ENCODE data around the gene FA2H. TPM values are rescaled to one million over a fixed set of nuclear protein-coding genes. Genes with fewer than 3 reads are reported as not detected.
"Not testable (repeated sequence)": the region's sequence is repeated elsewhere in the genome, so short reads cannot be mapped to it uniquely, and the experiment has no call there.

Gene FA2H, protein sequence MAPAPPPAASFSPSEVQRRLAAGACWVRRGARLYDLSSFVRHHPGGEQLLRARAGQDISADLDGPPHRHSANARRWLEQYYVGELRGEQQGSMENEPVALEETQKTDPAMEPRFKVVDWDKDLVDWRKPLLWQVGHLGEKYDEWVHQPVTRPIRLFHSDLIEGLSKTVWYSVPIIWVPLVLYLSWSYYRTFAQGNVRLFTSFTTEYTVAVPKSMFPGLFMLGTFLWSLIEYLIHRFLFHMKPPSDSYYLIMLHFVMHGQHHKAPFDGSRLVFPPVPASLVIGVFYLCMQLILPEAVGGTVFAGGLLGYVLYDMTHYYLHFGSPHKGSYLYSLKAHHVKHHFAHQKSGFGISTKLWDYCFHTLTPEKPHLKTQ
- total RNA-seq (2014; rRNA removed; shearing (Covaris generic)), result not detected in 2 replicates

DNA sequence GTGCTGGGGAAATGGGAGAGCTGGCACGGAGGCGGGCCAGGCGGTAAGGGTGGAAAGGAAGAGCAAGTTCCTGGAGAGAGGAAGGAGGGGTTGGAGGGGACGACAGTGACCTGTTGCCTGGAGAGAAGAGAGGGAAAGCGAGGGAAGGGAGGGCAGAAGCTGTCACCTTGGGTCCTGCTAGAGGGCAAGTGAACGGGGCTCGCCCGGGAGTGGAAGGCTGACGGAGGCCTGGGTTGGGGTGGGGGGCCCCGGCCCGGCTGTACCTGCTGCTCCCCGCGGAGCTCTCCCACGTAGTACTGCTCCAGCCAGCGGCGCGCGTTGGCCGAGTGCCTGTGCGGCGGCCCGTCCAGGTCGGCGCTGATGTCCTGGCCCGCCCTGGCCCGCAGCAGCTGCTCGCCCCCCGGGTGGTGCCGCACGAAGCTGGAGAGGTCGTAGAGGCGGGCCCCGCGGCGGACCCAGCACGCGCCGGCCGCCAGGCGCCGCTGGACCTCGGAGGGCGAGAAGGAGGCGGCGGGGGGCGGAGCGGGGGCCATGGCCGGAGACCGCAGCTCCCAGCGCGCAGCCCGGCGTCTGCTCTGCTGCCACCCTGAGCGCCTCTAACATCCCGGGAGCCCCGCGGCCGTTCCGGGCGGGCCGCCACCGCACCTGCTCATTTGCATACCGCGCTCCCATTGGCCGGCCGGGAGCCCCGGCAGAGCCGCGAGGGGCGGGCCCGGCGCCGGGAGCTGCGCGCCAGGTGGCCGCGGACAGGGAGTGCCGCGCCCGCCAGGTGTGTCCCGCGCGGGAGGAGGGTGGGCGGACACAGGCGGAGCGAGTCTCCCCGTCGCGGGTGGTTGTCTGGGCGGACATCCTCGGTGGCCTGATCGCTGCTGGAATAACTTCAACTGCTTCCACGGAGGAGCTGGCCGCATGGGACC is at the start of gene FA2H:
Gene FA2H (minus strand): TSS at position 598 of the 917 bp plus-strand sequence. CDS start 65 bp downstream, at position 533.
- DNase-seq (ENCODE audit: low read depth), result peak; percentile 63

DNA sequence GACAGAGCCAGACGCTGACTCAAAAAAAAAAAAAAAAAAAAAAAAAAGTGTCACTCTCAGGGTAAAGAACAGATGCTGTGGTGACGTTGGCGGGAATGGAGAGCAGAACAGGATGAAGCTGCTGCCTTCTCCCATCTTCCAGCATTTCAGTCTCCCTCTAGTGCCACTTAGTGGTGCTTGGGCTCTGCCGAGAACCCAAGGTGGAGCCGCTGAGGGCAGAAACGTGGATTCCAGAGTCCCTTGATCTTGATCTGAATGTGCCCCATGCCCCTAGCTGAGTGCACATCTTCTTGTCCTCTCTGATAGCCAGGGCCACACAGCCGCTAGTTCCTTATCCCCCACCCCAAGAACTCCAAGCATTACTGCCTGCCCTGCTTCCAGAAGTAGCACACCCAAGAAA is 43.2 kb upstream of the FA2H start:
- DNase-seq (ENCODE audit: low read depth), result no peak

DNA sequence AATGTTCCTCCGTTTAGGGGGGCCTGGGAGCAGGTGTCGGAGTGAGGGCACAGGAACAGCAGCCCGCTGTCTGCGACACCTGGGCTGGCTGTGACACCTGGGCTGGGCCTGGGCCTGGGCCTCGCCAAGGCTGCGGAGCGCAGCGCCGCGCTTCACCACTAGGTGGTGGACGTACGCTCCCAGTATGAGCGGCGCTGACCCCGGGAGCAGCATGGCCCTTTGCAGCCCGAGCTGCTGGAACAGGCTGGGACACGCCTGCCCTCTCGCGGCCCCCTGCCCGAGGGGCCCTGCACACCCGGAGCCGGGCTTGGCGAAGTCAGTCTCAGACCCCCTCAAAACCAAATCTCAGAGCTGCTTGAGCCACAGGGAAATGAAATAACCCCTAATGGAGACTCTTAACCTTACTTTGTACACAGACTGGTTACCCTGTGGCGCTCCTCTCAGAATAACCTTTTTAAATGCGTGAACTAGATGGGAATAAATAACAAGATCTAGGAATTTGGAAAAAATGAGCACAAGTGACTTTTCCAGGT is 38.6 kb upstream of the FA2H start:
- DNase-seq (ENCODE audit: low read depth), result peak; percentile 55

DNA sequence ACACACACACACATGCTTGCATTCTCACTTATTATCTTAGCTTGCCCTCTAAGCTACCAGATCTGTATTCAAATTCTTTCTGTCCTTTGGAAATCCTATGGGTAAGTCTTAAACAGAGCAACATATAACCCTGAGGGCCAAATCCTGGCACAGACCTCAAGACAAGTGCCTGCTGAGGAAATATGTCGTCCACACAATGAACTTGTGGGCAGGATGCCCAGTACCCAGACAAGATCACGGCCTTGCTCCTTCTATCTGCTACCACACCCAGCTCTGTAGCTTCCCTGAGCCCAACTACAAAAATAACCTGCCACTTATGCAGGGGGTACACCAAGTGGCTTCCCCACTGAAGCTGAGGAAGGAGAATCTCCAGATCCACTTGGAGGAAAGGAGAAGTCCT is 37.3 kb upstream of the FA2H start:
- DNase-seq (ENCODE audit: low read depth), result no peak

DNA sequence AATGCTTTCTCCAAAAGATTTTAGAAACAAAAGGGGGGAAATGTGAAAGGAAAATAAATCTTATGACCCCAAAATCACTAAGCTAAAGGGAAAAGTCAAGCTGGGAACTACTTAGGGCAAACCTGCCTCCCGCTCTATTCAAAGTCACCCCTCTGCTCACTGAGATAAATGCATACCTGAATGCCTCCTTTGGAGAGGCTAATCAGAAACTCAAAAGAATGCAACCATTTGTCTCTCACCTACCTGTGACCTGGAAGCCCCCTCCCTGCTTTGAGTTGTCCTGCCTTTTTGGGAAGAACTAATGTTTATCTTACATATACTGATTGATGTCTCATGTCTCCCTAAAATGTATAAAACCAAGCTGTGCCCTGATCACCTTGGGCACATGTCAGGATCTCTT is 36.6 kb upstream of the FA2H start:
- not testable (repeated sequence) for DNase-seq (ENCODE audit: low read depth)

DNA sequence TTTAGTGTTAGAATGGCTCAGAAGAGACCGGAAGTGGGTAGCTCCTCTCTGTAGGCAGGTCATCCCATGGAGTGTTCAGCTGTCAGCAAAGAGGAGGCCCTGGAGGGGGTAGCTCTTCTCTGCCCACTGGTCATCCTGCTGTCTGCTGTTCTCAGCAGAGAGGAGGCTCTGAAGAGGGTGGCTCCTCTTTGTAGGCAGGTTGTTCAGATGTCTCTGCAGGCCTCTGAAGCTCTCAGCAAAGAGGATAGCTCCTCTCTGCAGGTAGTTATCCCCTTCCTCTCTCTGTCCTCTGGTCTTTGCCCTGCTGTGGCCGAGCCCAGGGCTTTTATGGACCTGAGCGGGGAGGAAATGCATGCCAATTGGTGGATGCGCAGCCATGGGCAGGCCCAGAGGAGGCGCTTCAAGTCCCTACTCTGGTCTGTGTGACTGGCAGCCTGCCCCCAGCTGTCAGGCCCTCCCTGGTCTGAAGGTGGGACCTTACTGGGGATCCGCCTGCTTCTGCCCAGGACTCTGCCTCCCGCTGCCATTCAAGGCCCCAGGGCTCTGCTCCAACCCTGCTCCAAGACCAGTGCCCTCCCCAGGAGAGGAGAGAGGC is 32.5 kb upstream of the FA2H start:
- no peak for DNase-seq (ENCODE audit: low read depth)

DNA sequence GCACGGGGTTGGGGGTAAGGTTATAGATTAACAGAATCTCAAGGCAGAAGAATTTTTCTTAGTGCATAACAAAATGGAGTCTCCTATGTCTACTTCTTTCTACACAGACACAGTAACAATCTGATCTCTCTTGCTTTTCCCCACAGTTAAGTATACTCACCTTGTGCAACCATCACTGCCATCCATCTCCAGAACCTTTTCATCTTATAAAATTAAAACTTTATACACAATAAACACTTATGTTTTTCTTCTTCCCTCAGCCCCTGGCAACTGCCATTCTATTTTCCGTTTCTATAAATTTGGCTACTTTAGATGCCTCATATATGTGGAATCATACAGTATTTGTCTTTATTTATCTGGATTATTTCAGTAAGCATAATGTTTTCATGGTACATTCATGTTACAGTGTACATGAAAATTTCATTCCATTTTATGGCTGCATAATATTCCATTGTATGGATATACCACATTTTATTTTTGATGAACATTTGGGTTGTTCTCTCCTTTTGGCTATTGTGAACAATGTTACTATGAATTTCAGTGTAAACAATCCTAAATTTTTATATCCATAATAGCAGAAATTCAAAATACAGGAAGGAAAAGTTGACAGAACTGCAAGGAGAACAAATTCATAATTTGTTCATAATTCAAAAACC is 25.7 kb upstream of the FA2H start:
- no peak for DNase-seq (ENCODE audit: low read depth)

DNA sequence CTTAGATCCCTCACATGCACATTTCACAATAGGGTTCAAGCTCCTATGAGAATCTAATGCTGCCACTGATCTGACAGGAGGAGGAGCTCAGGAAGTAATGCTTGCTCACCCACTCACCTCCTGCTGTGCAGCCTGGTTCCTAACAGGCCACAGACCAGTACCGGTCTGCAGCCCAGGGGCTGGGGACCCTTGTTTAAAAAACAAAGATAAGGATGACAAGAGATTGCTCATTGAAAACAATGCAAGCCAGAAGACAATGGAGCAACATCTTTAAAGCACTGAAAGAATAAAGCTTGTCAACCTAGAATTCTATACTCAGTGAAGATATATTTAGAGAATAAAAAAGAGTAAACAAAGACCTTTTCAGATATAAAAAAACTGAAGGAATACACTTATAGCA is 22.8 kb upstream of the FA2H start:
- no peak for DNase-seq (ENCODE audit: low read depth)

DNA sequence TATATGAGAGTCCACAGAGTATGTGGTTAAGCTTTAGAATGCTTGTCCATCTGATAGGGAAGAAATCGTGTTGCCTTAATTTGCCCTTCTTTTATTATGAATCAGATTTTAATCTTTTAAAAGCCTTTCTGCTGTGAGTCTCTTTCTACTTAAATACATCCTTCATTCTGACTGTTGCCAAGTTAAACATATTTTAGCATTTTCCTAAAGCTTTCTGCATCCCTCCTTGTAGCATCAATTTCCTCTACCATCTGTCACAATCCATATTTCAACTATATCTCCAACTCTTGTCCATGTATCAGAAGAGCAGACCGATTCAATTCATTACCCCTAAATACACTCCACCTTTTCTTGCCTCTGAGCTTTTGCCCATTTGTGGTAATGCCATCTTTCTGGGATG is 20.5 kb upstream of the FA2H start:
- no peak for DNase-seq (ENCODE audit: low read depth)

DNA sequence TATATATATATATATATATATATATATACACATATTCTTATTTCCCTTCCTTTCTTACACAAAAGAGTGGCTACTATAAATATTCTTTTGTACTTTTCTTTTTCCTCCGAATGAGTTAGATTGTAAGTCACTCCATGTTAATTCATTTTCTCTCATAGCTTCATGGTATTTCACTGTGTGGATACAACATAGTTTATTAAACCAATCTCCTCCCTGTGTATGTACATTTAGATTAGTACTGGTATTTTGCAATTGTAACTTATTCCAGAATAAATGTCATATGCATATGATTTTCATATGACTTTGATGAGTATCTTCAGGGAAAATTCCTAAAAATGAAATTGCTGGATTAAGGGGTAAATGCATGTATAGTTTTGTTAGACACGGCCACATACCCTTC is 20.0 kb upstream of the FA2H start:
- DNase-seq (ENCODE audit: low read depth), result no peak

DNA sequence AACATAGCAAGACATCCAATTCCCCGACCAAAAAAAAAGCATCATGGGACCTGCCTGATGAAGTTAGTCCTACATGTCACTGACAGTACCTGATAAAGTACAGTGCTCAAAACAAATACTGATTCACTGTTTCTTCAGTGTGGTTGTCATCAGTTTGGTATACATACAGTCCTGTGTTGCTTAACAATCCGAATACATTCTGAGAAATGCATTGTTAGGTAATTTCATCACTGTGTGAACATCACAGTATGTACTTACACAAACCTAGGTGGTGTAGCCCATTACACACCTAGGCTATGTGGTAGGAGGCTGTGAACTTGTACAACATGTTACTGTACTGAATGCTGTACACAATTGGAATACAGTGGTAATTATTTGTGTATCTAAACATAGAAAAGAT is 19.0 kb upstream of the FA2H start:
- DNase-seq (ENCODE audit: low read depth), result no peak

DNA sequence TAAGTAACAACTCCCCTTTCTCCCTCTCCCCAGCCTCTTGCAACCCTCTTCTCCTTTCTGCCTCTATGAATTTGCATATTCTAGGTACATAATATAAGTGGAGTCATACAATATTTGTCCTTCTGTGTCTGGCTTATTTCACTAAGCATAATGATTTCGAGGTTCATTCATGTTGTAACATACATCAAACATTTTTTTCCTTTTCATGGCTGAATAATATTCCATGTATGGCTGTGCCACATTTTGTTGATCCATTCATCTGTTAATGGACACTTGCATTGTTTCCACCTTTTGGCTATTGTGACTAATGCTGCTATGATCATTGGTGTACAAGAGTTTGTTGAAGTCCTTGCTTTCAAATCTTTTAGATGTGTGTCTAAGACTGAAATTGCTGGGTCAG is 17.6 kb upstream of the FA2H start:
- no peak for DNase-seq (ENCODE audit: low read depth)

DNA sequence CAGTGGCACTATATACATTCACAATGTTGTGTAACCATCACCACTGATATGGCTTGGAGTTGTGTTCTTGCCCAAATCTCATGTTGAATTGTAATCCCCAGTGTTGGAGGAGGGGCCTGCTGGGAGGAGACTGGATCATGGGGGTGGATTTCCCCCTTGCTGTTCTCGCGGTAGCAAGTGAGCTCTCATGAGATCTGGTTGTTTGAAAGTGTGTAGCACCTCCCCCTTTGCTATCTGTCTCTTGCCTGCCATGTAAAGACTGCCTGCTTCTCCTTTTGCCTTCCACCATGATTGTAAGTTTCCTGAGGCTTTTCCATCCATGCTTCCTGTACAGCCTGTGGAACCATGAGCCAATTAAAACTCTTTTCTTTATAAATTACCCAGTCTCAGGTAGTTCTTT is 17.1 kb upstream of the FA2H start:
- DNase-seq (ENCODE audit: low read depth), result not testable (repeated sequence)

DNA sequence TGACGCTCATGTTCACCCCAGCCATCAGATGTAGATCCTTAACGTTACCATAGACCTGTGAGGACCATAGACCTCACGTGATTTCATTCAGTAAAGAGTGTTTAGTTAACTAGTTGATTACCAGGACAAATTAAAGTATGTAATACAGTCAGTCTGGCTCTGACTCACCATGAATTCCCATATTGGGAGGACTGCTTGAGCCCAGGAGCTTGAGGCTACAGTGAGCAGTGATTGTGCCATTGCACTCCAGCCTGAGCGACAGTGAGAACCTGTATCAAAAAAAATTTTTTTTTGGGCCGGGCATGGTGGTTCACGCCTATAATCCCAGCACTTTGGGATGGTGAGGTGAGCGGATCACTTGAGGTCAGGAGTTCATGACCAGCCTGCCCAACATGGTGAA is 13.5 kb upstream of the FA2H start:
- no peak for DNase-seq (ENCODE audit: low read depth)

DNA sequence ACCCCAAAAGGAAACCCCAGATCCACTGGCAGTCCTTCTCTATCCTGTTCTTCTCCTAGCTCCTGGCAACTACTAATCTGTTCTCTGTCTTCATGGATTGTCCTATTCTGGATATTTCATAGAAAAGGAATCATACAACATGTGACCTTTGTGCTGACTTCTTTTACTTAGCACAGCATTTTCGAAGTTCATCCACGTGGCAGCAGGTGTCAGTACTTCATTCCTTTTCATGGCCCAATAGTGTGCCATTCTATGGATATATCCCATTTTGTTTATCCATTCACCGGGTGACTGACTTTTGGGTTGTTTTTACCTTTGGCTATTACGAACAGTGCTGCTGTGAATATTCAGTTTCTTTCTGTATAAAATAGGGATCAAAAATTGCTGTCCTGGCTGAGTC is 10.4 kb upstream of the FA2H start:
- DNase-seq (ENCODE audit: low read depth), result no peak

DNA sequence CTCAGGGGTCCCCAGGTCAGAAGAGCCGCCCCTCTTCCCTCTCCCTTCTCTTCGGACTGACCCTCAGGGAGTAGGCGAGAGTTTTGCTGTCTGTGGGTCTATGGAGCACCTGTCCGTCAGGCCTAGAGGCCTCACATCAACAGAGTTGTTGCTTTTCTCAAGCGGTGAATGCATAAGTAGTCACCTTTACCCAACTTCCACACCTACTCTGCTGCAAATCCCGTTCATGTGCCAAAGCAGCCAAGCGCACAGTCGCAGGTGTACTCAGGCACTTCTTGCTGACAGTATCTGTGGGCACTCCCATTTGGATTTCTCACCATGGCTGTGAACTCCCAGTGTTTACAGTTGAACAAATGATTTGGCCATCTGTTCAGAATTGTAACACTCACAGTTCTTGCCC is 4.0 kb upstream of the FA2H start:
- no peak for DNase-seq (ENCODE audit: low read depth)

DNA sequence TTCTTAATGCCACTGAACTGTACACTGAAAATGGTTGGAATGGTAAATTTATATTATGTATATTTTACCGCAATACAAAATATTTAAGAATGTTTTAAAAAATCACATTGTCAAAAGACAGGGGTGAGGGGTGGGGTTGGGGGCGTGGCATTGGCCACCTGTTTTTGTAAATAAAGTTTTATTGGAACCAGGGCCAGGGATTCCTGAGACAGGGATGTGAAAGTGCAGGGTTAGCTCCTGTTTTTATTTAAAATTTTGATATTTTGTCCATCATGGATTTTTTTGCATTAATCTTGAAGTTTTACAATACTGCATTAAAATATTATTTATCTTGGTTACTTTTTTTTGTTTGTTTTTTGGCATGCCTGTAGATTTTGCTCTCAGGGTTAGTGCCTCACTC is 2.3 kb upstream of the FA2H start:
- DNase-seq (ENCODE audit: low read depth), result no peak

DNA sequence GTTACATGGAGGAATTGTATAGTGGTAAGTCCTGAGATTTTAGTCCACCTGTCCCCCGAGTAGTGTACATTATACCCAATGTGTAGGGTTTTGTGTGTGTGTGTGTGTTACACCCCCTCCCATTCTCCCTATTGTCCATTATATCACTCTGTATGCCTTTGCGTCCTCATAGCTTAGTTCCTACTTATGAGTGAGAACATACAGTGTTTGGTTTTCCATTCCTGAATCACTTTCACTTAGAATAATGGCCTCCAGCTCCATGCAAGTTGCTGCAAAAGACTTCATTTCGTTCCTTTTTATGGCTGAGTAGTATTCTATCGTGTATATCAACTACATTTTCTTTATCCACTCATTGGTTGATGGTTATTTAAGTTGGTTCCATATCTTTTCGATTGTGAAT is 635 bp upstream of the FA2H start:
- DNase-seq (ENCODE audit: low read depth), result no peak

DNA sequence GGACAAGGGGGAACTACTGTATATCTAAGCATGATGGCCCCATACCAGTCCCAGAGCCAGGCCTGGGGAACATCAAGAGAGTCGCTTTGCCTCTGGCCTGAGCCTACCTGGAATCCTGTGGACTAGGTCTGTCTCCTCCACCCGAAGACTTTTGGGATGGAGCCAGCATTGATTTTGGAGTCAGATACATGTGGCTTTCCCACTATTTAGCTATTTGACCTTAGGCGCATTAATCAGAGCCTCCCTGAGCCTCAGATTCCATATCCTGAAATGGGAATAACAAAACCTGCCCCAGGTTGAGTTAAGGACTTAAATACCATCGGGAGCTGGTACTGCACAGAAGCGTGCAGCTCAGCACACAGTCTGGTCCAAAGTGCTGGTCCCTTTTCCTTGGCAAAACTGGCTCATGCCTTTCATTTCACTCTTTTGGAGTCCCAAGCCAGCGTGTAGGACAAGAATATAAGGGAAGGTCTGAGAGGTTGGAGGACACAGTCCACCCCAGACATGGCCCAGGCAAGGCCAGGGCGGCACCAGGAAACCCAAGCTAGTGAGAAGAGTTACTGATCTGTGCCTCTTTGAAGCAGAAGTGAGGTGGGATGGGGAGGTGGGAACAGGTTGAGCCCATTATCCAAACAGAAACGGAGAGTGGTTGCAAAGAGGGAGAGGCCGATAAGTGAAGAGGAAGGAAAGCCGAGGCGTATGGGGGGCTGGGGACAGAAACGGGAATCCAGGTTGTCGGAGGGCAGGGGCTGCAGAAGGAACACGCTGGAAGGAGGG is 986 bp downstream of the FA2H start:
- DNase-seq (ENCODE audit: low read depth), result no peak

DNA sequence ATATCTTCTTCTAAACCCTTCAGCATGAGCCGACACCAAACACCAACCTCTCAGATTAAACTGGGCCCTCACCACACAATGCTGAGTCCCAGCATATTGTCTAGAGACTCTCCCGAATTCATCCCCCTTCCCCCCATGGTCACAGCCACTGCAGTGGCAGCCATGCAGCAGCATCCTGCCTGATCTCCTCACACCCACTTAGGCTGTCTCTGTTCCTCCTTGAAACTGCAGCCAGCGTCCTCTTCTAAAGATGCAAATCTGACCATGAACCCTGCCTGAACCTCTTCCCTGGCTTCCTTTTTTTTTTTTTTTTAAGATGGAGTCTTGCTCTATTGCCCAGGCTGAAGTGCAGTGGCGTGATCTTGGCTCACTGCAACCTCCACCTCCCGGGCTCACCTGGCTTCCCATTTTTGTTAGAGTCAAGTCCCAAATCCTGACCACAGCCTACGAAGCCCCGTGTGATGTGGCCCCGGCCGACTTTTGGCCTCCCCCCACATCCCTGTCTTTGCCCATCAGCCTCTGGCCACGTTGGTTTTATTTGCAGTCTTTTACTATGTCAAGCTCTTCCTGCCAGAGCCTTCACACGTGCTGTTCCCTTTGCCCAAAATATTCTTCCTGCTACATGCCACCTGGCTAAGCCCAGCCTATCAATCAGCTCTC is 2.8 kb downstream of the FA2H start:
- DNase-seq (ENCODE audit: low read depth), result no peak

Measured in RPMI7951 (cell line).